BLaER1 (cell line): ENCODE data around the gene ZNF146.

Experiments
- H3K27ac ChIP-seq: shearing (Covaris generic); formaldehyde crosslinking; 2 replicates; pipeline ENCODE4 v1.8.1; 2022
- H3K27me3 ChIP-seq: shearing (Covaris generic); formaldehyde crosslinking; 2 replicates; pipeline ENCODE4 v1.8.1; 2022
- H3K36me3 ChIP-seq: shearing (Covaris generic); formaldehyde crosslinking; 2 replicates; pipeline ENCODE4 v1.8.1; 2022
- H3K4me1 ChIP-seq: shearing (Covaris generic); formaldehyde crosslinking; 2 replicates; pipeline ENCODE4 v1.8.1; 2022
- H3K4me2 ChIP-seq: shearing (Covaris generic); formaldehyde crosslinking; 2 replicates; pipeline ENCODE4 v1.8.1; 2022
- H3K4me3 ChIP-seq: shearing (Covaris generic); formaldehyde crosslinking; 2 replicates; pipeline ENCODE4 v1.8.1; 2022
- H3K9ac ChIP-seq: shearing (Covaris generic); formaldehyde crosslinking; 2 replicates; pipeline ENCODE4 v1.8.1; 2022
- H3K9me3 ChIP-seq: shearing (Covaris generic); formaldehyde crosslinking; 2 replicates; pipeline ENCODE4 v1.8.1; 2022
- H4K20me1 ChIP-seq: shearing (Covaris generic); formaldehyde crosslinking; 2 replicates; pipeline ENCODE4 v1.8.1; 2022
- Cebpa-rat ChIP-seq: shearing (Covaris generic); IDR thresholded peaks from 2 replicates; pipeline ENCODE4 v1.8.1; 2022

The ZNF146 gene

DNA sequence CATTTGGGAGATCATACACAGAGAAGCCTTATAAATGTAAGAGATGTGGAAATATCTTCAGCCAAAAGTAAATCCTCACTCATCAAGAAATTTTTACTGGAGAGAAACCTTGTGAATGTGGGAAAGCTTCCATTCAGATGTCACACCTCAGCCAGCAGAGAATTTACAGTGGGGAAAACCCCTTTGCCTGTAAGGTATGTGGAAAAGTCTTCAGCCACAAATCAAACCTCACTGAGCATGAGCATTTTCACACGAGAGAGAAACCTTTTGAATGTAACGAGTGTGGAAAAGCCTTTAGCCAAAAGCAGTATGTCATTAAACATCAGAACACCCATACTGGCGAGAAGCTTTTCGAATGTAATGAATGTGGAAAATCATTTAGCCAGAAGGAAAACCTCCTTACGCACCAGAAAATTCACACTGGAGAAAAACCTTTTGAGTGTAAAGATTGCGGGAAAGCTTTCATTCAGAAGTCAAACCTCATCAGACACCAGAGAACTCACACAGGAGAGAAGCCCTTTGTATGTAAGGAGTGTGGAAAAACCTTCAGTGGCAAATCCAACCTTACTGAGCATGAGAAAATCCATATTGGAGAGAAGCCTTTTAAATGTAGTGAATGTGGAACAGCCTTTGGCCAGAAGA lies 21.5 kb downstream of the ZNF146 start:
- Histone ChIP-seq H3K4me2 (no peak overlapping the region), H3K27me3 (no peaks in the 10 kb centered on the region), H3K27ac (no peak overlapping the region), H3K9ac (no peak overlapping the region), H3K9me3 (peaks cover 55% of the 10 kb centered on the region), H3K4me1 (no peaks in the 10 kb centered on the region), H3K4me3 (no peak overlapping the region), H4K20me1 (peaks cover 89% of the 10 kb centered on the region), H3K36me3 (peaks cover 97% of the 10 kb centered on the region)
- TF ChIP-seq Cebpa-rat: no peak

DNA sequence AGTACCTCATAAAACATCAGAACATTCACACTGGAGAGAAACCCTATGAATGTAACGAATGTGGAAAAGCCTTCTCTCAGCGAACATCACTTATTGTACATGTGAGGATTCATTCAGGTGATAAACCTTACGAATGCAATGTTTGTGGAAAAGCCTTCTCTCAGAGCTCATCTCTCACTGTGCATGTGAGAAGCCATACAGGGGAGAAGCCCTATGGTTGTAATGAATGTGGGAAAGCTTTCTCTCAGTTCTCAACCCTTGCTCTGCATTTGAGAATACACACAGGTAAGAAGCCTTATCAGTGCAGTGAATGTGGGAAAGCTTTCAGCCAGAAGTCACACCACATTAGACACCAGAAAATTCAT lies 22.0 kb downstream of the ZNF146 start:
- no peak overlapping the region for H3K9ac ChIP-seq
- TF ChIP-seq Cebpa-rat: no peak
- H3K36me3 ChIP-seq: peaks cover 92% of the 10 kb centered on the region
- H3K4me2 ChIP-seq: no peak overlapping the region
- peaks cover 84% of the 10 kb centered on the region for H4K20me1 ChIP-seq
- H3K4me1 ChIP-seq: no peaks in the 10 kb centered on the region
- peaks cover 55% of the 10 kb centered on the region for H3K9me3 ChIP-seq
- no peak overlapping the region for H3K27ac ChIP-seq
- no peaks in the 10 kb centered on the region for H3K27me3 ChIP-seq
- H3K4me3 ChIP-seq: no peak overlapping the region

GRCh38 chr19:36244066-36244465 lies 29.2 kb downstream of the ZNF146 start:
- H3K4me2 ChIP-seq: no peak overlapping the region
- no peak overlapping the region for H3K4me3 ChIP-seq
- TF ChIP-seq Cebpa-rat: no peak
- no peak overlapping the region for H3K9ac ChIP-seq
- no peaks in the 10 kb centered on the region for H3K27me3 ChIP-seq
- no peaks in the 10 kb centered on the region for H3K4me1 ChIP-seq
- no peak overlapping the region for H3K27ac ChIP-seq
- peaks cover 16% of the 10 kb centered on the region for H4K20me1 ChIP-seq
- peaks cover 30% of the 10 kb centered on the region for H3K9me3 ChIP-seq
- H3K36me3 ChIP-seq: peaks cover 45% of the 10 kb centered on the region

DNA sequence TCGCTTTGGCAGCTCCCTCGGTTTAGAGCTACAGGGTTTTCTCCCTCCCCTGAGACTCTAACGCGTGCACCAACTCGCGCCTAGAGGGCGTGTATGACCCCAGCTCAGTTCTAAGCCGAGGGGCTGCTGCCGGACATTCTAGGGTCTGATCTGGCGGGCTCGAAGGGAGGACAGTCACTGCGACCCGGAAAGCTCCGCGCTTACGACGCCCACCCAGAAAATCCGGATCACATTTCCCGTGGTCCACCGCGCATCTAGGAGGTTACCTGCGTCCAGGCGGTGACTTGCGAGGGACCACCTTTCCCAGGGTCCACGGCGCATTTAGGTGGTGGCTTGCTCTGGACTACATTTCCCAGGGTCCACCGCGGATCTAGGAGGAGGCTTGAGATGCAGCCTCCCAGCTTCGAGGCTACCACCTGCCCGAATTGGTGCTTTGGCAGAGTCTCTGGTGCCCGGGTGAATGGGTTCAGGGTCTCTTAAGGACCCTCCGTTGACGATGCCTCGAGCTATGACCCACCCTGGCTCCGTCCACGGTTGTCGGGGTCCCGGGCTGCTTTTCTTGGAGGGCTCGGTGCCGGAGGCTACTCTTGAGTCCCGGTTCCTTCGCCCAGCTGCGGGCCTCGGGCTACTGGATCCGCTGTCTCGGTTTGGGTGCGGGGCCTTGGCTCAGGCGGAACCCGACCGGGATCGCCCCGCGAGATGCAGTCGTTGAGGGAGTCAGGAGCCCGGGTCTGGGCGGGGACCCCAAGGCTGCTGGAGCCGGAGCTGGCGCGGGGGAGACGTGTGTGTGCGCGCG lies 30.5 kb downstream of the ZNF146 start:
- no peak overlapping the region for H3K27ac ChIP-seq
- TF ChIP-seq Cebpa-rat: no peak
- H3K9ac ChIP-seq: no peak overlapping the region
- H3K4me2 ChIP-seq: no peak overlapping the region
- H3K4me1 ChIP-seq: no peaks in the 10 kb centered on the region
- H3K9me3 ChIP-seq: peaks cover 30% of the 10 kb centered on the region
- H3K4me3 ChIP-seq: no peak overlapping the region
- H3K36me3 ChIP-seq: peaks cover 34% of the 10 kb centered on the region
- peaks cover 3% of the 10 kb centered on the region for H4K20me1 ChIP-seq
- no peaks in the 10 kb centered on the region for H3K27me3 ChIP-seq

- H3K4me3 ChIP-seq: no peak overlapping the region
These were observed 31.1 kb downstream of the ZNF146 start for GRCh38 chr19:36246006-36246481.

GRCh38 chr19:36252047-36252446 lies 37.1 kb downstream of the ZNF146 start:
- no peak for TF ChIP-seq Cebpa-rat
- no peak overlapping the region for H3K4me3 ChIP-seq

More at GRCh38 chr19:36246006-36246481, 31.1 kb downstream of the ZNF146 start:
- no peaks in the 10 kb centered on the region for H3K4me1 ChIP-seq
- no peak overlapping the region for H3K9ac ChIP-seq
- no peak overlapping the region for H3K4me2 ChIP-seq
- no peaks in the 10 kb centered on the region for H4K20me1 ChIP-seq
- no peak for TF ChIP-seq Cebpa-rat
- H3K9me3 ChIP-seq: peaks cover 30% of the 10 kb centered on the region
- no peak overlapping the region for H3K27ac ChIP-seq
- no peaks in the 10 kb centered on the region for H3K27me3 ChIP-seq
- H3K36me3 ChIP-seq: peaks cover 27% of the 10 kb centered on the region; the same call in 1 of the 2 replicates

DNA sequence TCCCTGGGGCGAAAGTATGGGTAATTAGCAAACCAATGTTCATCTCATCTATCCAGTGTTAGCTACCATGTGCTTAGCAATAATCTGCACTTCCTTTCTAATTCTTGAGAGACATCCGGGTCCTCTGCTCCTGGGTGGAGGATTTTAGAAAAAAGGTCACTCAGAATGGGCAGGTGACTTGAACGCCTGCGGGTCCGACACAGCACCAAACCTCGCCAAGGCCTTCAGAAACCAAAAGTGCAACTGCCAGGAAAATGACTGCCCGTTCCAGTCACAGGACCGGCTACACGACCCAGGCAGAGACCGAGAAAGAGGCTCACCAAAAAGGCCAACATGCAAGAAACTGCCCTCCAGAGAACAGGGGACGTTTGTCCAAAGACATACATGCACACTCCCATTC lies 39.9 kb downstream of the ZNF146 start:
- Histone ChIP-seq H3K27me3 (peaks cover 16% of the 10 kb centered on the region), H4K20me1 (no peaks in the 10 kb centered on the region), H3K36me3 (peaks cover 10% of the 10 kb centered on the region; the same call in 1 of the 2 replicates), H3K9me3 (peaks cover 27% of the 10 kb centered on the region), H3K27ac (no peak overlapping the region), H3K9ac (no peak overlapping the region), H3K4me3 (no peak overlapping the region), H3K4me2 (no peak overlapping the region), H3K4me1 (no peaks in the 10 kb centered on the region)
- TF ChIP-seq Cebpa-rat: no peak

More at GRCh38 chr19:36252047-36252446, 37.1 kb downstream of the ZNF146 start:
- Histone ChIP-seq H3K4me1 (no peaks in the 10 kb centered on the region), H4K20me1 (no peaks in the 10 kb centered on the region), H3K4me2 (no peak overlapping the region), H3K27ac (no peak overlapping the region), H3K9me3 (peaks cover 13% of the 10 kb centered on the region), H3K27me3 (peaks cover 3% of the 10 kb centered on the region), H3K36me3 (peaks cover 10% of the 10 kb centered on the region; the same call in 1 of the 2 replicates), H3K9ac (no peak overlapping the region)

- H4K20me1 ChIP-seq: no peaks in the 10 kb centered on the region
- H3K9ac ChIP-seq: no peak overlapping the region
- H3K4me3 ChIP-seq: no peak overlapping the region
- no peaks in the 10 kb centered on the region for H3K4me1 ChIP-seq
- H3K9me3 ChIP-seq: peaks cover 27% of the 10 kb centered on the region
- H3K27ac ChIP-seq: no peak overlapping the region
- H3K27me3 ChIP-seq: peaks cover 16% of the 10 kb centered on the region
- peaks cover 10% of the 10 kb centered on the region; the same call in 1 of the 2 replicates for H3K36me3 ChIP-seq
- no peak for TF ChIP-seq Cebpa-rat
- no peak overlapping the region for H3K4me2 ChIP-seq
These were observed 40.4 kb downstream of the ZNF146 start for GRCh38 chr19:36255316-36255715.

- Histone ChIP-seq H3K36me3 (peaks cover 10% of the 10 kb centered on the region; the same call in 1 of the 2 replicates), H4K20me1 (no peaks in the 10 kb centered on the region), H3K4me1 (no peaks in the 10 kb centered on the region), H3K9ac (no peak overlapping the region), H3K27me3 (peaks cover 16% of the 10 kb centered on the region), H3K4me3 (no peak overlapping the region), H3K4me2 (no peak overlapping the region), H3K9me3 (peaks cover 27% of the 10 kb centered on the region), H3K27ac (no peak overlapping the region)
- TF ChIP-seq Cebpa-rat: no peak
These were observed 41.2 kb downstream of the ZNF146 start for GRCh38 chr19:36256064-36256463.

GRCh38 chr19:36256853-36257519 lies 42.1 kb downstream of the ZNF146 start:
- H3K4me1 ChIP-seq: no peaks in the 10 kb centered on the region
- peaks cover 10% of the 10 kb centered on the region; the same call in 1 of the 2 replicates for H3K36me3 ChIP-seq
- H4K20me1 ChIP-seq: no peaks in the 10 kb centered on the region
- H3K27ac ChIP-seq: peak overlapping the region; percentile 39
- H3K27me3 ChIP-seq: peaks cover 16% of the 10 kb centered on the region
- no peak for TF ChIP-seq Cebpa-rat
- peak overlapping the region; percentile 58; the same call in 1 of the 2 replicates for H3K9ac ChIP-seq
- peak overlapping the region; percentile 64 for H3K4me2 ChIP-seq
- peaks cover 27% of the 10 kb centered on the region for H3K9me3 ChIP-seq
- peak overlapping the region; percentile 65 for H3K4me3 ChIP-seq
